B cell (primary cell): ENCODE results near the gene MVB12B.

ENCODE experiments used
- CTCF ChIP-seq: fragments of 200-600 bp; IDR thresholded peaks from one replicate; pipeline ENCODE4 v1.8.0; 2022; ENCODE audit warnings: antibody characterized with exemption, mild to moderate bottlenecking
- EZH2 ChIP-seq: IDR thresholded peaks from 2 replicates; pipeline ENCODE4 v1.6.1; 2012; ENCODE audit warnings: borderline replicate concordance, low read depth, mild to moderate bottlenecking, moderate library complexity, low read length; ENCODE audit not compliant: insufficient read depth, poor library complexity, severe bottlenecking

GRCh38 chr9:126461029-126461428 lies 134.4 kb downstream of the MVB12B start:
- no peak for TF ChIP-seq CTCF
- no peak for TF ChIP-seq EZH2
